Natural killer cell (primary cell): ENCODE data around the gene SIAH1. TPM values are rescaled to one million over a fixed set of nuclear protein-coding genes. Genes with fewer than 3 reads are reported as not detected.
A peak's percentile ranks its signal among the peaks of the same experiment; 100 is the strongest.

Experiments used
- ATAC-seq, 3 donors: fragments of 150-1000 bp in 2 of 3; fragments of 200-7000 bp in 1 of 3; cut with Tn5 transposase; 1 replicate in 1 of 3; 2 replicates in 2 of 3; pipeline ENCODE4 v1.10.0; 2021; ENCODE audit warnings: mild to moderate bottlenecking in 2 of 3, moderate library complexity in 2 of 3
- DNase-seq, 2 donors: peaks; one replicate each; pipeline versions ENCODE4 v3.0.0 to v3.0.0-alpha.2; 2013 to 2021; ENCODE audit warnings: mixed read lengths in 1 of 2
- H3K27ac ChIP-seq: one replicate; pipeline ENCODE4 v1.5.1; 2013; ENCODE audit warnings: mild to moderate bottlenecking, low read length
- H3K27me3 ChIP-seq: one replicate; pipeline ENCODE4 v1.6.1; 2013; ENCODE audit warnings: low read length; ENCODE audit not compliant: control insufficient read depth, insufficient read depth
- H3K36me3 ChIP-seq: one replicate; pipeline ENCODE4 v1.6.1; 2013; ENCODE audit warnings: low read length; ENCODE audit not compliant: control insufficient read depth, insufficient read depth
- H3K4me1 ChIP-seq: one replicate; pipeline ENCODE4 v1.6.1; 2013; ENCODE audit warnings: low read length; ENCODE audit not compliant: control insufficient read depth, insufficient read depth
- H3K4me3 ChIP-seq: one replicate; pipeline ENCODE4 v1.5.1; 2013; ENCODE audit warnings: low read length
- H3K9me3 ChIP-seq: one replicate; pipeline ENCODE4 v1.6.1; 2013; ENCODE audit warnings: low read length; ENCODE audit not compliant: control insufficient read depth, insufficient read depth
- H3K27ac Mint-ChIP-seq, 2 donors: one replicate each; pipeline ENCODE4 v1.8.0; 2022; ENCODE audit warnings: mild to moderate bottlenecking in 2 of 2, mixed read lengths in 2 of 2, moderate library complexity in 1 of 2
- H3K27me3 Mint-ChIP-seq, 2 donors: one replicate each; pipeline ENCODE4 v1.8.0; 2022; ENCODE audit warnings: low read depth in 2 of 2, mixed read lengths in 2 of 2
- H3K36me3 Mint-ChIP-seq: one replicate; pipeline ENCODE4 v1.8.0; 2022; ENCODE audit warnings: mixed read lengths
- H3K4me1 Mint-ChIP-seq, 2 donors: one replicate each; pipeline ENCODE4 v1.8.0; 2022; ENCODE audit warnings: mixed read lengths in 2 of 2
- H3K4me3 Mint-ChIP-seq: one replicate; pipeline ENCODE4 v1.8.0; 2022; ENCODE audit warnings: mild to moderate bottlenecking, moderate library complexity, mixed read lengths
- H3K9me3 Mint-ChIP-seq, 2 donors: one replicate each; pipeline ENCODE4 v1.8.0; 2022; ENCODE audit warnings: mixed read lengths in 2 of 2
- CTCF ChIP-seq: fragments of 200-600 bp; IDR thresholded peaks from one replicate; pipeline ENCODE4 v1.8.0; 2022; ENCODE audit warnings: antibody characterized with exemption
- whole genome bisulfite sequencing: methylation state at CpG from one replicate; pipeline ENCODE4 v1.1.7; 2013; ENCODE audit warnings: missing lambda C conversion rate; ENCODE audit not compliant: insufficient coverage; 5-methylcytosine and 5-hydroxymethylcytosine counted together
- intact Hi-C: fragments of 100-400 bp; cut with micrococcal nuclease; formaldehyde crosslinking; loops from one replicate; pipeline ENCODE4 v1.14.2; 2022
- total RNA-seq, 4 donors: library from RNA; stranded (reverse); fragments of 120-200 nt in 1 of 4; gene quantifications; one replicate each; pipeline versions ENCODE4 v1.2.3 to v1.2.4, GENCODE V29; 2013 to 2022

Gene SIAH1
- total RNA-seq, 3 donors from 2014 or later (not counting 1 experiment from before 2014, with no cell fraction given) = 52.9 to 57.7 (median 55.5) TPM

- intact Hi-C loops = no loop called here
- Mint-ChIP-seq H3K27me3 (no peaks in the 10 kb centered on the region), H3K9me3 (no peaks in the 10 kb centered on the region), H3K36me3 (no peaks in the 10 kb centered on the region), H3K4me3 (no peak overlapping the region), H3K27ac (no peak overlapping the region), H3K4me1 (peaks cover under 1% of the 10 kb centered on the region in 2 donors)
- no peak overlapping the region for H3K4me3 ChIP-seq
- ATAC-seq (no peak), DNase-seq (no peak)
- H3K9me3 ChIP-seq = no peaks in the 10 kb centered on the region
- H3K27ac ChIP-seq = no peak overlapping the region
- WGBS = 62% methylated on average over 4 of the region's 7 CpGs
- no peak for TF ChIP-seq CTCF
- peaks cover 9% of the 10 kb centered on the region for H3K36me3 ChIP-seq
- H3K27me3 ChIP-seq = no peaks in the 10 kb centered on the region
- H3K4me1 ChIP-seq = peaks cover 5% of the 10 kb centered on the region
Measured at GRCh38 chr16:48323783-48324775, 61.1 kb downstream of the SIAH1 start.

DNA sequence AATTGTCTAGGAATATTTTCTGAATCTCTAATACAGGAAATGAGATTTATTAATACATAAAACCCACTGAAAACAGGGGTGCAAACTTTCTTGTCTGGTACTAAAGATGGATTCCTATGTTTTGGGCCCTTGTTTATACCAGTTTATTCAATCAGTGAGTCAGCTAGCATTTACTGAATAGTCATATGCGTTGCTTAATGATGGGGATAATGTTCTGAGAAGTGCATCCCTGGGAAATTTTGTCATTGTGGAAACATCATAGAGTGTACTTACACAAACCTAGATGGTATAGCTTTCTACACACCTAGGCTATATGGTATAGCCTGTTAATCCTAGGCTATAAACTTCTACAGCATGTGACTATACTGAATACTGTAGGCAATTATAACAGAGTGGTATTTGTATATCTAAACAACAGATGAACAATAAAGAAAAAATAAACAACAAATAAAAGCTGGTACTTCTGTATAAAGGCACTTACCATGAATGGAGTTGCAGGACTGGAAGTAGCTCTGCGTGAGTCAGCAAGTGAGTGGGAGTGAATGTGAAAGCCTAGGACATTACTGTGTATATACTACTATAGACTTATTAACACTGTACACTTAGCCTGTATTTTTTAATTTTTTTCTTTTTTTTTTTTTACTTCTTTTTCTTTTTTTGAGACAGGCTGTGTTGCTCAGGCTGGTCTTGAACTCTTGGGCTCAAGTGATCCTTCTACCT is 63.7 kb downstream of the SIAH1 start:
- no peaks in the 10 kb centered on the region for H3K9me3 Mint-ChIP-seq
- Histone ChIP-seq H3K27me3 (no peaks in the 10 kb centered on the region), H3K4me1 (peaks cover 17% of the 10 kb centered on the region), H3K27ac (no peak overlapping the region), H3K9me3 (no peaks in the 10 kb centered on the region), H3K4me3 (no peak overlapping the region), H3K36me3 (peaks cover 7% of the 10 kb centered on the region)
- DNase-seq = no peak
- TF ChIP-seq CTCF = no peak
- no peaks in the 10 kb centered on the region for H3K27me3 Mint-ChIP-seq
- H3K27ac Mint-ChIP-seq = no peak overlapping the region
- 100% methylated on average over 1 of the region's 2 CpGs for WGBS
- no peak for ATAC-seq
- intact Hi-C loops = no loop called here
- H3K36me3 Mint-ChIP-seq = no peaks in the 10 kb centered on the region
- no peak overlapping the region for H3K4me3 Mint-ChIP-seq
- peaks cover 16 to 21% of the 10 kb centered on the region in 2 donors for H3K4me1 Mint-ChIP-seq

DNA sequence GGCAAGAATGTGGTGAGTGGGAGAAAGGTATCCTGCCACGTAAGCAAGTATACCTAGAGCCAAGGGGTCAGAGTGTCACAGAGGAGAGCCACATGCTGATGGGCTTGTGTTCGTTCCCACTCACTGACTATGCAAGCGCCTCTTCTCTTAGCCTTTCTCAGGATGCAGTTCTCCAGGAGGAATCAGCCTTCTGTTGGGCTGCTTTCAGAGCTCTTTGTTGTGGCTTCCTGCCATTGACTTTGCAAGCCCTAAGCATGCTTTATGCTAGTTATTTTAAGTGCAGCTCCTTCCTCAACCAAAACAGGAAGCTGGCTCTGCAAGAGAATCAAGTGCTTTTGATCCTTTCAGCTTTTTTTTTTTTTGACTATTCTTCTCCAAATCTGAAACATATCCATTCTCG is 66.6 kb downstream of the SIAH1 start:
- H3K27ac Mint-ChIP-seq = peak overlapping the region in 1 of 2 donors; percentile 47
- DNase-seq = peak in 1 of 2 donors; percentile 72
- peaks cover 9% of the 10 kb centered on the region for H3K36me3 Mint-ChIP-seq
- Histone ChIP-seq H3K36me3 (peaks cover 7% of the 10 kb centered on the region), H3K9me3 (no peaks in the 10 kb centered on the region), H3K4me1 (peaks cover 17% of the 10 kb centered on the region), H3K27me3 (no peaks in the 10 kb centered on the region), H3K27ac (no peak overlapping the region), H3K4me3 (no peak overlapping the region)
- H3K9me3 Mint-ChIP-seq = peaks cover 0 to 3% of the 10 kb centered on the region in 2 donors
- WGBS = 15% methylated on average over 4 of the region's 4 CpGs
- peaks cover 16 to 21% of the 10 kb centered on the region in 2 donors for H3K4me1 Mint-ChIP-seq
- H3K27me3 Mint-ChIP-seq = no peaks in the 10 kb centered on the region
- TF ChIP-seq CTCF = no peak
- peak overlapping the region; percentile 9 for H3K4me3 Mint-ChIP-seq
- intact Hi-C loops = no loop called here
- peak; percentile 32 to 58 (median 34) for ATAC-seq
